GM23338 (cell line): ENCODE results near the gene KPNA4. TPM values are rescaled to one million over a fixed set of nuclear protein-coding genes. Genes with fewer than 3 reads are reported as not detected.

Experiments used
- ATAC-seq: fragments of 200-7000 bp; cut with Tn5 transposase; 3 replicates; pipeline ENCODE4 v1.9.1; 2020
- DNase-seq: peaks from one replicate; pipeline ENCODE4 v3.0.0-alpha.2; 2015; ENCODE audit warnings: low spot score
- H2AFZ ChIP-seq: fragments of 200-600 bp; sonication (generic); 2 replicates; pipeline ENCODE4 v1.8.0; 2016; ENCODE audit warnings: antibody characterized with exemption, mild to moderate bottlenecking, moderate library complexity
- H3F3A ChIP-seq: fragments of 200-600 bp; sonication (generic); replicated peaks from 2 replicates; pipeline ENCODE4 v1.8.0; 2017; ENCODE audit warnings: antibody characterized with exemption, mixed run types, low read depth
- H3K27ac ChIP-seq: fragments of 200-600 bp; sonication (generic); 2 replicates; pipeline ENCODE4 v1.6.1; 2016; ENCODE audit warnings: low read depth
- H3K27me3 ChIP-seq: fragments of 200-600 bp; sonication (generic); 2 replicates; pipeline ENCODE4 v1.8.0; 2016; ENCODE audit warnings: mild to moderate bottlenecking, mixed run types, moderate library complexity; ENCODE audit not compliant: insufficient read depth
- H3K36me3 ChIP-seq: fragments of 200-600 bp; sonication (generic); 2 replicates; pipeline ENCODE4 v1.8.0; 2016; ENCODE audit warnings: mild to moderate bottlenecking; ENCODE audit not compliant: insufficient read depth
- H3K4me1 ChIP-seq: fragments of 200-600 bp; sonication (generic); 2 replicates; pipeline ENCODE4 v1.8.0; 2016; ENCODE audit warnings: mild to moderate bottlenecking, moderate library complexity; ENCODE audit not compliant: insufficient read depth
- H3K4me2 ChIP-seq: fragments of 200-600 bp; sonication (generic); 2 replicates; pipeline ENCODE4 v1.7.1; 2017; ENCODE audit warnings: mixed run types
- H3K4me3 ChIP-seq: fragments of 200-600 bp; sonication (generic); 2 replicates; pipeline ENCODE4 v1.6.1; 2016; ENCODE audit warnings: mixed run types
- H3K79me2 ChIP-seq: fragments of 200-600 bp; sonication (generic); replicated peaks from 2 replicates; pipeline ENCODE4 v1.8.0; 2017; ENCODE audit warnings: mild to moderate bottlenecking; ENCODE audit not compliant: insufficient read depth
- H3K9me2 ChIP-seq: fragments of 200-600 bp; sonication (generic); 2 replicates; pipeline ENCODE4 v1.8.0; 2017; ENCODE audit not compliant: insufficient read depth
- H4K20me1 ChIP-seq: fragments of 200-600 bp; sonication (generic); replicated peaks from 2 replicates; pipeline ENCODE4 v1.8.0; 2017; ENCODE audit warnings: mild to moderate bottlenecking; ENCODE audit not compliant: insufficient read depth
- H3K27ac Mint-ChIP-seq: 2 replicates; pipeline ENCODE4 v1.8.0; 2020; ENCODE audit warnings: inconsistent platforms, mild to moderate bottlenecking, moderate library complexity, mixed read lengths
- H3K27me3 Mint-ChIP-seq: 3 replicates; pipeline ENCODE4 v1.8.0; 2022; ENCODE audit warnings: low read depth, mild to moderate bottlenecking, moderate library complexity, mixed read lengths, inconsistent platforms; ENCODE audit not compliant: insufficient read depth, poor library complexity
- H3K36me3 Mint-ChIP-seq: 3 replicates; pipeline ENCODE4 v1.8.0; 2021; ENCODE audit warnings: low read depth, mild to moderate bottlenecking, inconsistent platforms, moderate library complexity, mixed read lengths
- H3K4me1 Mint-ChIP-seq: 3 replicates; pipeline ENCODE4 v1.8.0; 2020; ENCODE audit warnings: mild to moderate bottlenecking, inconsistent platforms, mixed read lengths
- H3K4me3 Mint-ChIP-seq: 3 replicates; pipeline ENCODE4 v1.8.0; 2021; ENCODE audit warnings: moderate library complexity, mild to moderate bottlenecking, inconsistent platforms, mixed read lengths
- H3K9me3 Mint-ChIP-seq: 3 replicates; pipeline ENCODE4 v1.8.0; 2020; ENCODE audit warnings: moderate library complexity, mild to moderate bottlenecking, inconsistent platforms, mixed read lengths
- EZH2 ChIP-seq: fragments of 200-600 bp; sonication (generic); IDR thresholded peaks from one replicate; pipeline ENCODE4 v1.8.0; 2017; ENCODE audit warnings: antibody characterized with exemption, mild to moderate bottlenecking, low read depth; ENCODE audit not compliant: unreplicated experiment
- NANOG ChIP-seq: IDR thresholded peaks from 2 replicates; pipeline ENCODE4 v1.6.1; 2016; ENCODE audit warnings: antibody characterized with exemption, borderline replicate concordance
- ZNF331 ChIP-seq: fragments of 250-450 bp; sonication (Bioruptor Pico); IDR thresholded peaks from 2 replicates; pipeline ENCODE4 v1.5.0; 2020; ENCODE audit warnings: low read depth, mild to moderate bottlenecking, moderate library complexity
- polyA plus RNA-seq: library from polyadenylated mRNA; unstranded; fragments of >200 nt; fragmentation: Nextera tagmentation; extraction: Ambion mirVana; gene quantifications from 2 replicates; pipeline ENCODE4 v1.2.1, GENCODE V29; 2016
- total RNA-seq: library from RNA; depleted of rRNA; stranded (reverse); fragments of >200 nt; shearing (Covaris generic); gene quantifications from 2 replicates; pipeline ENCODE4 v1.2.3, GENCODE V29; 2014
- TF ChIP-seq, protein P1 (sequence below): fragments of 250-450 bp; sonication (Bioruptor Pico); IDR thresholded peaks from 2 replicates; pipeline ENCODE4 v1.5.0; 2020; ENCODE audit warnings: mild to moderate bottlenecking, moderate library complexity
- TF ChIP-seq, protein P2 (sequence below): IDR thresholded peaks from one replicate; pipeline ENCODE4 v1.6.1; 2018; ENCODE audit warnings: antibody characterized with exemption; ENCODE audit not compliant: unreplicated experiment
- TF ChIP-seq, protein P3 (sequence below), 2 experiments: fragments of 200-600 bp in 1 of 2; sonication (generic) in 1 of 2; conservative IDR thresholded peaks; 2 replicates each; pipeline versions ENCODE4 v1.5.1 to v1.6.1; 2016 to 2017; ENCODE audit warnings: antibody characterized with exemption in 2 of 2, low read depth in 2 of 2, mild to moderate bottlenecking in 2 of 2, moderate library complexity in 1 of 2

Gene KPNA4
- total and polyA plus RNA-seq, 2 experiments from 2014 or later = 17.8 to 36.2 TPM

DNA sequence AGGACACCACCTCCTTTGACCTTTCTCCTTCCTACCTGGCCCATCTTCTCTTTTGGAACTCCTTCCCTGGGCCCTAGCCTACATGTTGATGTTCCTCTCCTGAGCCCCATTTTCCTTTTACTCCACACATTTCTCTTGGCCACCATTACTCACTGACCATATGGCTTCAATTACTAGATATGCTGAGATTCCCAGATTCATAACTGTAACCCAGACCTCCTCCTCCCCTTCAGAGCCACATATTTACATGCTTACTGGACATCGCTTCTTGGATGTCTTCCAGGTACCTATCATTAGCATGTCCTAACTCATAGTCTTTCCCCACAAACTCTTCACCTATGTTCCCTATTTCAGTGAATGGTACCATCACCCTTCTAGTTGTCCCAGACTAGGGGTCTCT is 91.4 kb downstream of the KPNA4 start (continued):
- TF ChIP-seq, protein P1, sequence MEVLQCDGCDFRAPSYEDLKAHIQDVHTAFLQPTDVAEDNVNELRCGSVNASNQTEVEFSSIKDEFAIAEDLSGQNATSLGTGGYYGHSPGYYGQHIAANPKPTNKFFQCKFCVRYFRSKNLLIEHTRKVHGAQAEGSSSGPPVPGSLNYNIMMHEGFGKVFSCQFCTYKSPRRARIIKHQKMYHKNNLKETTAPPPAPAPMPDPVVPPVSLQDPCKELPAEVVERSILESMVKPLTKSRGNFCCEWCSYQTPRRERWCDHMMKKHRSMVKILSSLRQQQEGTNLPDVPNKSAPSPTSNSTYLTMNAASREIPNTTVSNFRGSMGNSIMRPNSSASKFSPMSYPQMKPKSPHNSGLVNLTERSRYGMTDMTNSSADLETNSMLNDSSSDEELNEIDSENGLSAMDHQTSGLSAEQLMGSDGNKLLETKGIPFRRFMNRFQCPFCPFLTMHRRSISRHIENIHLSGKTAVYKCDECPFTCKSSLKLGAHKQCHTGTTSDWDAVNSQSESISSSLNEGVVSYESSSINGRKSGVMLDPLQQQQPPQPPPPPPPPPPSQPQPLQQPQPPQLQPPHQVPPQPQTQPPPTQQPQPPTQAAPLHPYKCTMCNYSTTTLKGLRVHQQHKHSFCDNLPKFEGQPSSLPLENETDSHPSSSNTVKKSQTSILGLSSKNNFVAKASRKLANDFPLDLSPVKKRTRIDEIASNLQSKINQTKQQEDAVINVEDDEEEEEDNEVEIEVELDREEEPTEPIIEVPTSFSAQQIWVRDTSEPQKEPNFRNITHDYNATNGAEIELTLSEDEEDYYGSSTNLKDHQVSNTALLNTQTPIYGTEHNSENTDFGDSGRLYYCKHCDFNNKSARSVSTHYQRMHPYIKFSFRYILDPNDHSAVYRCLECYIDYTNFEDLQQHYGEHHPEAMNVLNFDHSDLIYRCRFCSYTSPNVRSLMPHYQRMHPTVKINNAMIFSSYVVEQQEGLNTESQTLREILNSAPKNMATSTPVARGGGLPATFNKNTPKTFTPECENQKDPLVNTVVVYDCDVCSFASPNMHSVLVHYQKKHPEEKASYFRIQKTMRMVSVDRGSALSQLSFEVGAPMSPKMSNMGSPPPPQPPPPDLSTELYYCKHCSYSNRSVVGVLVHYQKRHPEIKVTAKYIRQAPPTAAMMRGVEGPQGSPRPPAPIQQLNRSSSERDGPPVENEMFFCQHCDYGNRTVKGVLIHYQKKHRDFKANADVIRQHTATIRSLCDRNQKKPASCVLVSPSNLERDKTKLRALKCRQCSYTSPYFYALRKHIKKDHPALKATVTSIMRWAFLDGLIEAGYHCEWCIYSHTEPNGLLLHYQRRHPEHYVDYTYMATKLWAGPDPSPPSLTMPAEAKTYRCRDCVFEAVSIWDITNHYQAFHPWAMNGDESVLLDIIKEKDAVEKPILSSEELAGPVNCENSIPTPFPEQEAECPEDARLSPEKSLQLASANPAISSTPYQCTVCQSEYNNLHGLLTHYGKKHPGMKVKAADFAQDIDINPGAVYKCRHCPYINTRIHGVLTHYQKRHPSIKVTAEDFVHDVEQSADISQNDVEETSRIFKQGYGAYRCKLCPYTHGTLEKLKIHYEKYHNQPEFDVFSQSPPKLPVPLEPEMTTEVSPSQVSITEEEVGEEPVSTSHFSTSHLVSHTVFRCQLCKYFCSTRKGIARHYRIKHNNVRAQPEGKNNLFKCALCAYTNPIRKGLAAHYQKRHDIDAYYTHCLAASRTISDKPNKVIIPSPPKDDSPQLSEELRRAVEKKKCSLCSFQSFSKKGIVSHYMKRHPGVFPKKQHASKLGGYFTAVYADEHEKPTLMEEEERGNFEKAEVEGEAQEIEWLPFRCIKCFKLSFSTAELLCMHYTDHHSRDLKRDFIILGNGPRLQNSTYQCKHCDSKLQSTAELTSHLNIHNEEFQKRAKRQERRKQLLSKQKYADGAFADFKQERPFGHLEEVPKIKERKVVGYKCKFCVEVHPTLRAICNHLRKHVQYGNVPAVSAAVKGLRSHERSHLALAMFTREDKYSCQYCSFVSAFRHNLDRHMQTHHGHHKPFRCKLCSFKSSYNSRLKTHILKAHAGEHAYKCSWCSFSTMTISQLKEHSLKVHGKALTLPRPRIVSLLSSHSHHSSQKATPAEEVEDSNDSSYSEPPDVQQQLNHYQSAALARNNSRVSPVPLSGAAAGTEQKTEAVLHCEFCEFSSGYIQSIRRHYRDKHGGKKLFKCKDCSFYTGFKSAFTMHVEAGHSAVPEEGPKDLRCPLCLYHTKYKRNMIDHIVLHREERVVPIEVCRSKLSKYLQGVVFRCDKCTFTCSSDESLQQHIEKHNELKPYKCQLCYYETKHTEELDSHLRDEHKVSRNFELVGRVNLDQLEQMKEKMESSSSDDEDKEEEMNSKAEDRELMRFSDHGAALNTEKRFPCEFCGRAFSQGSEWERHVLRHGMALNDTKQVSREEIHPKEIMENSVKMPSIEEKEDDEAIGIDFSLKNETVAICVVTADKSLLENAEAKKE (CRISPR knock-in tag) = no peak
- TF ChIP-seq ZNF331 (CRISPR knock-in tag) (no peak), EZH2 (no peak), NANOG (no peak)

DNA sequence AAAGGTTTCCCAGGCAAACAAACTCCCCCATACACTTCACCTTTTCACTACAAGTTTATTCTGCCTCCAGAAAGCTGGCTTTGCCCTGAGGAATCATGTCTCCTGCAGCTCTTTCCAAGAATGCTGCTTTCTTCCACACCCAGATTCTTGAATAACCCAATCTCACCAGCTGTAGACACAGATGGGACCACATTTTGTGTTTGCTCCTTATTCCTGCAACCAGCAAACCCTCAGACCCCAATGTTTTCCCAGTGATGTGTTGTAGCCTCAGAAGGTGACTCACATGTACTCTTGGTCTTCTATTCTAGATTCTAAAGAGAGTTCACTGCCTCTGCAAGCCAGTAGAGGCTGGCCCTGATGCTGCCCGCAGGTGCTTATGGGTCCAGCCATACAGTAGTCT is 92.2 kb downstream of the KPNA4 start:
- Histone ChIP-seq H3K9me2 (0 out of 2 replicates have a peak, but pooled peaks cover 7% of the 10 kb centered on the region), H3K27me3 (no peaks in the 10 kb centered on the region), H3K79me2 (no peaks in the 10 kb centered on the region), H3F3A (no peaks in the 10 kb centered on the region), H3K4me2 (no peak overlapping the region), H3K27ac (no peak overlapping the region), H3K4me1 (no peaks in the 10 kb centered on the region), H4K20me1 (no peaks in the 10 kb centered on the region), H3K4me3 (no peak overlapping the region), H3K36me3 (no peaks in the 10 kb centered on the region; the same call in 1 of the 2 replicates), H2AFZ (no peak overlapping the region)
- Mint-ChIP-seq H3K9me3 (peaks cover 24% of the 10 kb centered on the region), H3K4me3 (no peak overlapping the region), H3K27ac (no peak overlapping the region), H3K4me1 (no peaks in the 10 kb centered on the region), H3K36me3 (peaks cover 17% of the 10 kb centered on the region), H3K27me3 (peaks cover 8% of the 10 kb centered on the region)
- ATAC-seq (no peak), DNase-seq (no peak)
- TF ChIP-seq, protein P2, sequence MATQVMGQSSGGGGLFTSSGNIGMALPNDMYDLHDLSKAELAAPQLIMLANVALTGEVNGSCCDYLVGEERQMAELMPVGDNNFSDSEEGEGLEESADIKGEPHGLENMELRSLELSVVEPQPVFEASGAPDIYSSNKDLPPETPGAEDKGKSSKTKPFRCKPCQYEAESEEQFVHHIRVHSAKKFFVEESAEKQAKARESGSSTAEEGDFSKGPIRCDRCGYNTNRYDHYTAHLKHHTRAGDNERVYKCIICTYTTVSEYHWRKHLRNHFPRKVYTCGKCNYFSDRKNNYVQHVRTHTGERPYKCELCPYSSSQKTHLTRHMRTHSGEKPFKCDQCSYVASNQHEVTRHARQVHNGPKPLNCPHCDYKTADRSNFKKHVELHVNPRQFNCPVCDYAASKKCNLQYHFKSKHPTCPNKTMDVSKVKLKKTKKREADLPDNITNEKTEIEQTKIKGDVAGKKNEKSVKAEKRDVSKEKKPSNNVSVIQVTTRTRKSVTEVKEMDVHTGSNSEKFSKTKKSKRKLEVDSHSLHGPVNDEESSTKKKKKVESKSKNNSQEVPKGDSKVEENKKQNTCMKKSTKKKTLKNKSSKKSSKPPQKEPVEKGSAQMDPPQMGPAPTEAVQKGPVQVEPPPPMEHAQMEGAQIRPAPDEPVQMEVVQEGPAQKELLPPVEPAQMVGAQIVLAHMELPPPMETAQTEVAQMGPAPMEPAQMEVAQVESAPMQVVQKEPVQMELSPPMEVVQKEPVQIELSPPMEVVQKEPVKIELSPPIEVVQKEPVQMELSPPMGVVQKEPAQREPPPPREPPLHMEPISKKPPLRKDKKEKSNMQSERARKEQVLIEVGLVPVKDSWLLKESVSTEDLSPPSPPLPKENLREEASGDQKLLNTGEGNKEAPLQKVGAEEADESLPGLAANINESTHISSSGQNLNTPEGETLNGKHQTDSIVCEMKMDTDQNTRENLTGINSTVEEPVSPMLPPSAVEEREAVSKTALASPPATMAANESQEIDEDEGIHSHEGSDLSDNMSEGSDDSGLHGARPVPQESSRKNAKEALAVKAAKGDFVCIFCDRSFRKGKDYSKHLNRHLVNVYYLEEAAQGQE = no peak
- TF ChIP-seq ZNF331 (CRISPR knock-in tag) = no peak
- TF ChIP-seq, protein P3, sequence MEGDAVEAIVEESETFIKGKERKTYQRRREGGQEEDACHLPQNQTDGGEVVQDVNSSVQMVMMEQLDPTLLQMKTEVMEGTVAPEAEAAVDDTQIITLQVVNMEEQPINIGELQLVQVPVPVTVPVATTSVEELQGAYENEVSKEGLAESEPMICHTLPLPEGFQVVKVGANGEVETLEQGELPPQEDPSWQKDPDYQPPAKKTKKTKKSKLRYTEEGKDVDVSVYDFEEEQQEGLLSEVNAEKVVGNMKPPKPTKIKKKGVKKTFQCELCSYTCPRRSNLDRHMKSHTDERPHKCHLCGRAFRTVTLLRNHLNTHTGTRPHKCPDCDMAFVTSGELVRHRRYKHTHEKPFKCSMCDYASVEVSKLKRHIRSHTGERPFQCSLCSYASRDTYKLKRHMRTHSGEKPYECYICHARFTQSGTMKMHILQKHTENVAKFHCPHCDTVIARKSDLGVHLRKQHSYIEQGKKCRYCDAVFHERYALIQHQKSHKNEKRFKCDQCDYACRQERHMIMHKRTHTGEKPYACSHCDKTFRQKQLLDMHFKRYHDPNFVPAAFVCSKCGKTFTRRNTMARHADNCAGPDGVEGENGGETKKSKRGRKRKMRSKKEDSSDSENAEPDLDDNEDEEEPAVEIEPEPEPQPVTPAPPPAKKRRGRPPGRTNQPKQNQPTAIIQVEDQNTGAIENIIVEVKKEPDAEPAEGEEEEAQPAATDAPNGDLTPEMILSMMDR (conservative IDR thresholded peaks at IDR 0.05; ENCODE audit: low read depth in 2 of 2) = no peak
